HCT116 (cell line): Measurements from ENCODE around the gene TMEM164. TPM values are rescaled to one million over a fixed set of nuclear protein-coding genes. Genes with fewer than 3 reads are reported as not detected.

Experiments
- ATAC-seq: fragments of 200-7000 bp; cut with Tn5 transposase; 2 replicates; pipeline ENCODE4 v1.9.1; 2020; ENCODE audit warnings: mild to moderate bottlenecking, moderate library complexity
- BruUV-seq: library from RNA; stranded (reverse); fragments of 400-500 nt; replicated peaks from 2 replicates; lab custom pipeline; 2021; lab: Mats Ljungman, UMichigan
- CTCF ChIA-PET: fragments of 300-600 bp; sonication (Branson Sonifier 250); formaldehyde crosslinking; loops from one replicate; lab custom pipeline; 2021; ENCODE audit warnings: antibody characterized with exemption; lab: Charles Lee
- POLR2A ChIA-PET: fragments of 300-600, 350-600 bp; sonication (Branson Sonifier 250); formaldehyde crosslinking; loops from one replicate; lab custom pipeline; 2021; ENCODE audit warnings: antibody characterized with exemption; lab: Charles Lee
- RAD21 ChIA-PET, 2 experiments: fragments of 300-600 bp; sonication (Branson Sonifier 250); formaldehyde crosslinking; loops; one replicate each; lab custom pipeline; 2023; ENCODE audit warnings: low total read pairs in 2 of 2; ENCODE audit not compliant: uncharacterized antibody in 2 of 2, unreplicated experiment in 2 of 2, low non-redundant PET in 1 of 2; lab: Charles Lee
- DNase-seq: peaks from one replicate; pipeline ENCODE4 v3.0.0-alpha.2; 2010; ENCODE audit warnings: low read depth, low spot score
- H2AFZ ChIP-seq: fragments of 200-600 bp; shearing (Covaris generic), sonication (generic); 2 replicates; pipeline ENCODE4 v1.6.1; 2017; ENCODE audit warnings: low read depth, mixed run types, mixed read lengths, antibody characterized with exemption, low read length; ENCODE audit not compliant: poor library complexity, severe bottlenecking
- H3K27ac ChIP-seq: 2 replicates; pipeline ENCODE4 v1.5.1; 2012; ENCODE audit warnings: low read depth, low read length
- H3K27me3 ChIP-seq: fragments of 200-600 bp; sonication (generic); 2 replicates; pipeline ENCODE4 v1.6.1; 2016; ENCODE audit warnings: mixed run types, low read length, mixed read lengths; ENCODE audit not compliant: insufficient read depth
- H3K36me3 ChIP-seq, 2 experiments: fragments of 200-500 bp in 1 of 2; fragments of 200-600 bp in 1 of 2; sonication (Bioruptor generic) in 1 of 2; sonication (generic) in 1 of 2; 2 replicates each; pipeline versions ENCODE4 v1.5.1 to v1.6.1; 2014 to 2016; ENCODE audit warnings: low read length in 2 of 2, inconsistent platforms in 1 of 2, mixed read lengths in 1 of 2, mixed run types in 1 of 2; ENCODE audit not compliant: insufficient read depth in 2 of 2, control insufficient read depth in 1 of 2
- H3K4me1 ChIP-seq, 2 experiments: fragments of 200-600 bp in 1 of 2; sonication (generic) in 1 of 2; 2 replicates each; pipeline versions ENCODE4 v1.5.1 to v1.6.1; 2012 to 2017; ENCODE audit warnings: low read length in 2 of 2, inconsistent platforms in 1 of 2, mild to moderate bottlenecking in 1 of 2, mixed read lengths in 1 of 2, mixed run types in 1 of 2, moderate library complexity in 1 of 2; ENCODE audit not compliant: insufficient read depth in 2 of 2, control insufficient read depth in 1 of 2
- H3K4me2 ChIP-seq: fragments of 200-600 bp; sonication (generic); 2 replicates; pipeline ENCODE4 v1.6.1; 2017; ENCODE audit warnings: mixed run types, low read length, mixed read lengths
- H3K4me3 ChIP-seq, 2 experiments: fragments of 200-600 bp in 1 of 2; sonication (generic) in 1 of 2; replicated peaks in 1 of 2; 2 replicates each; pipeline ENCODE4 v1.5.1; 2011 to 2016; ENCODE audit warnings: low read length in 2 of 2, control low read depth in 1 of 2, low read depth in 1 of 2, mild to moderate bottlenecking in 1 of 2, mixed read lengths in 1 of 2, mixed run types in 1 of 2
- H3K79me2 ChIP-seq: fragments of 200-600 bp; sonication (generic); 2 replicates; pipeline ENCODE4 v1.6.1; 2017; ENCODE audit warnings: mild to moderate bottlenecking, mixed run types, low read length, moderate library complexity, mixed read lengths; ENCODE audit not compliant: insufficient read depth
- H3K9ac ChIP-seq: fragments of 200-600 bp; sonication (generic); 2 replicates; pipeline ENCODE4 v1.6.1; 2016; ENCODE audit warnings: low read length, mixed read lengths
- H3K9me2 ChIP-seq: fragments of 200-600 bp; sonication (generic), shearing (Covaris generic); 2 replicates; pipeline ENCODE4 v1.6.1; 2017; ENCODE audit warnings: mixed run types, mild to moderate bottlenecking, moderate library complexity; ENCODE audit not compliant: insufficient read depth
- H3K9me3 ChIP-seq, 2 experiments: fragments of 200-500 bp in 1 of 2; fragments of 200-600 bp in 1 of 2; sonication (Bioruptor generic) in 1 of 2; sonication (generic) in 1 of 2; 2 replicates each; pipeline ENCODE4 v1.6.1; 2014 to 2017; ENCODE audit warnings: low read length in 2 of 2, mixed read lengths in 2 of 2, inconsistent platforms in 1 of 2, low read depth in 1 of 2, mild to moderate bottlenecking in 1 of 2, mixed run types in 1 of 2, moderate library complexity in 1 of 2; ENCODE audit not compliant: control insufficient read depth in 1 of 2, insufficient read depth in 1 of 2
- H4K20me1 ChIP-seq: fragments of 200-600 bp; sonication (generic), shearing (Covaris generic); 2 replicates; pipeline ENCODE4 v1.6.1; 2017; ENCODE audit warnings: mixed run types, mild to moderate bottlenecking, moderate library complexity; ENCODE audit not compliant: insufficient read depth
- ATF3 ChIP-seq: IDR thresholded peaks from 2 replicates; pipeline ENCODE4 v1.6.1; 2012
- CEBPB ChIP-seq: IDR thresholded peaks from 2 replicates; pipeline ENCODE4 v1.6.1; 2012; ENCODE audit warnings: low read depth
- CTCF ChIP-seq, 3 experiments: fragments of 200-600 bp in 1 of 3; sonication (generic) in 1 of 3; IDR thresholded peaks in 2 of 3; conservative IDR thresholded peaks in 1 of 3; 2 replicates each; pipeline ENCODE4 v1.5.1; 2012 to 2017; ENCODE audit warnings: low read depth in 2 of 3, low read length in 2 of 3, antibody characterized with exemption in 1 of 3, borderline replicate concordance in 1 of 3, control low read depth in 1 of 3, mild to moderate bottlenecking in 1 of 3, mixed read lengths in 1 of 3, mixed run types in 1 of 3, moderate library complexity in 1 of 3; ENCODE audit not compliant: insufficient read depth in 1 of 3
- EGR1 ChIP-seq: IDR thresholded peaks from 2 replicates; pipeline ENCODE4 v1.6.1; 2012; ENCODE audit warnings: low read depth
- ELF1 ChIP-seq: IDR thresholded peaks from 2 replicates; pipeline ENCODE4 v1.6.1; 2012; ENCODE audit warnings: low read depth, borderline replicate concordance
- EZH2 ChIP-seq: fragments of 200-600 bp; sonication (generic); IDR thresholded peaks from 2 replicates; pipeline ENCODE4 v1.6.1; 2017; ENCODE audit warnings: antibody characterized with exemption, mixed run types
- EZH2phosphoT487 ChIP-seq: fragments of 200-600 bp; IDR thresholded peaks from 2 replicates; pipeline ENCODE4 v1.6.1; 2018; ENCODE audit warnings: antibody characterized with exemption, borderline replicate concordance
- FOSL1 ChIP-seq: IDR thresholded peaks from 2 replicates; pipeline ENCODE4 v1.6.1; 2012; ENCODE audit warnings: low read depth
- MAX ChIP-seq: IDR thresholded peaks from 2 replicates; pipeline ENCODE4 v1.6.1; 2012
- POLR2A ChIP-seq: IDR thresholded peaks from 2 replicates; pipeline ENCODE4 v1.7.0; 2011; ENCODE audit warnings: borderline replicate concordance; ENCODE audit not compliant: insufficient read depth, insufficient read length; ENCODE audit errors: extremely low read depth
- POLR2AphosphoS5 ChIP-seq: IDR thresholded peaks from 2 replicates; pipeline ENCODE4 v1.6.1; 2011; ENCODE audit warnings: mild to moderate bottlenecking, low read depth, low read length, moderate library complexity
- RAD21 ChIP-seq: IDR thresholded peaks from 2 replicates; pipeline ENCODE4 v1.6.1; 2012; ENCODE audit warnings: low read depth, mild to moderate bottlenecking
- SP1 ChIP-seq: IDR thresholded peaks from 2 replicates; pipeline ENCODE4 v1.6.1; 2012; ENCODE audit warnings: low read depth
- TCF7L2 ChIP-seq: IDR thresholded peaks from 2 replicates; pipeline ENCODE4 v1.7.0; 2011; ENCODE audit warnings: borderline replicate concordance, inconsistent platforms; ENCODE audit not compliant: insufficient read depth, insufficient read length; ENCODE audit errors: extremely low read depth
- YY1 ChIP-seq: IDR thresholded peaks from 2 replicates; pipeline ENCODE4 v1.6.1; 2011; ENCODE audit warnings: low read length, low read depth, moderate library complexity, mild to moderate bottlenecking; ENCODE audit not compliant: insufficient replicate concordance; ENCODE audit errors: extremely low read depth
- ZBTB33 ChIP-seq: IDR thresholded peaks from 2 replicates; pipeline ENCODE4 v1.6.1; 2011; ENCODE audit warnings: mild to moderate bottlenecking, low read length, moderate library complexity; ENCODE audit not compliant: insufficient replicate concordance; ENCODE audit errors: extremely low read depth
- ZFX ChIP-seq: fragments of 450-650 bp; IDR thresholded peaks from 2 replicates; pipeline ENCODE4 v1.6.1; 2017
- ZNF274 ChIP-seq: fragments of 200-500 bp; sonication (Bioruptor generic); IDR thresholded peaks from 2 replicates; pipeline ENCODE4 v1.6.1; 2014; ENCODE audit warnings: mild to moderate bottlenecking, low read depth, low read length, inconsistent platforms
- intact Hi-C: fragments of 100-400 bp; cut with micrococcal nuclease; formaldehyde crosslinking; loops from 2 replicates; pipeline ENCODE4 v1.10.0; 2022
- total RNA-seq: library from RNA; stranded (reverse); gene quantifications from one replicate; pipeline ENCODE4 v1.2.1, GENCODE V29; 2021; ENCODE audit not compliant: unreplicated experiment

The TMEM164 gene
- total RNA-seq, 1 experiment from 2014 or later: 18.7 TPM

- no peaks in the 10 kb centered on the region for H3K27me3 ChIP-seq
- intact Hi-C loops: no loop called here
- no peaks in the 10 kb centered on the region for H3K9me3 ChIP-seq
- H3K4me1 ChIP-seq: no peaks in the 10 kb centered on the region
- TF ChIP-seq POLR2AphosphoS5 (no peak), EZH2phosphoT487 (no peak), CTCF (IDR thresholded peaks at IDR 0.05 in 2 of 3, conservative IDR thresholded peaks at IDR 0.05 in 1 of 3; ENCODE audit: borderline replicate concordance in 1 of 3, insufficient read depth in 1 of 3, low read depth in 2 of 3, low read length in 2 of 3) (no peak), ZNF274 (no peak), YY1 (no peak), CEBPB (no peak), EZH2 (no peak), MAX (no peak), RAD21 (no peak), FOSL1 (no peak), SP1 (no peak), ELF1 (no peak), ZBTB33 (no peak), ZFX (no peak), TCF7L2 (no peak), ATF3 (no peak), POLR2A (no peak), EGR1 (no peak)
- H3K27ac ChIP-seq: no peak overlapping the region
- H3K4me2 ChIP-seq: no peak overlapping the region
- no peaks in the 10 kb centered on the region for H3K79me2 ChIP-seq
- H3K9me2 ChIP-seq: no peaks in the 10 kb centered on the region
- no peak for DNase-seq
- no TSS peak for BruUV-seq
- CTCF ChIA-PET: no interaction called here
- RAD21 ChIA-PET: no interaction called here
- no peak overlapping the region for H3K4me3 ChIP-seq
- no peak overlapping the region for H3K9ac ChIP-seq
- no peaks in the 10 kb centered on the region for H4K20me1 ChIP-seq
- POLR2A ChIA-PET: no interaction called here
- no peak overlapping the region for H2AFZ ChIP-seq
- ATAC-seq: no peak
- no peaks in the 10 kb centered on the region for H3K36me3 ChIP-seq
Observed at GRCh38 chrX:110119480-110119879, 116.6 kb downstream of the TMEM164 start.
